Endothelial cell of umbilical vein (primary cell): ENCODE data around the gene PLEKHJ1.

Experiments
- JUN ChIP-seq: IDR thresholded peaks from 2 replicates; pipeline ENCODE4 v1.6.1; 2011; ENCODE audit warnings: borderline replicate concordance, low read depth; ENCODE audit not compliant: insufficient read length, insufficient read depth
- POLR2A ChIP-seq: IDR thresholded peaks from 2 replicates; pipeline ENCODE4 v1.6.1; 2012; ENCODE audit warnings: low read depth, mild to moderate bottlenecking, control low read depth, low read length
- TF ChIP-seq, protein P1 (sequence below), 2 donors: IDR thresholded peaks; 1 replicate in 1 of 2; 2 replicates in 1 of 2; pipeline ENCODE4 v1.5.1; 2011; ENCODE audit warnings: low read length in 2 of 2, mild to moderate bottlenecking in 2 of 2, moderate library complexity in 2 of 2, control low read depth in 1 of 2, inconsistent platforms in 1 of 2, low read depth in 1 of 2; ENCODE audit not compliant: insufficient read depth in 1 of 2; ENCODE audit errors: extremely low read depth in 1 of 2
- TF ChIP-seq, protein P2 (sequence below): IDR thresholded peaks from 2 replicates; pipeline ENCODE4 v1.6.1; 2011; ENCODE audit not compliant: insufficient read depth, insufficient read length

DNA sequence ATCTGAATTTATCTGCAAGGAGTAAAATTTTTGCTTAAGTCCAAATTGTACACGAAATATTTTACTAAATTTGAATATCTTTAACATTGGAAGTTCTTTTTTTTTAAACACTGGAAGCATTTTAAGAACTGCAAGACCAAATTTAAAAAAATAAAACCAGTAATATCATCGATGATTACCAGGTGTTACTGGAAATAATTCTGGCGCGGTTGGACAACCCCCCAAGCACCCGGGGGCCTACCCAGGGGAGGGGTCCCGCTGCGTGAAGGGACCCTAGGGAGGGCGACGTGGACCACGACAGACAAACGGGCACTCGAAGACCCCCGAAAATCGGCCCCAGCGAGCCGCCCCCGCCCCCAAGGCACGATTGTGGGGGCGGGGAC is 32.7 kb upstream of the PLEKHJ1 start:
- TF ChIP-seq, protein P1, sequence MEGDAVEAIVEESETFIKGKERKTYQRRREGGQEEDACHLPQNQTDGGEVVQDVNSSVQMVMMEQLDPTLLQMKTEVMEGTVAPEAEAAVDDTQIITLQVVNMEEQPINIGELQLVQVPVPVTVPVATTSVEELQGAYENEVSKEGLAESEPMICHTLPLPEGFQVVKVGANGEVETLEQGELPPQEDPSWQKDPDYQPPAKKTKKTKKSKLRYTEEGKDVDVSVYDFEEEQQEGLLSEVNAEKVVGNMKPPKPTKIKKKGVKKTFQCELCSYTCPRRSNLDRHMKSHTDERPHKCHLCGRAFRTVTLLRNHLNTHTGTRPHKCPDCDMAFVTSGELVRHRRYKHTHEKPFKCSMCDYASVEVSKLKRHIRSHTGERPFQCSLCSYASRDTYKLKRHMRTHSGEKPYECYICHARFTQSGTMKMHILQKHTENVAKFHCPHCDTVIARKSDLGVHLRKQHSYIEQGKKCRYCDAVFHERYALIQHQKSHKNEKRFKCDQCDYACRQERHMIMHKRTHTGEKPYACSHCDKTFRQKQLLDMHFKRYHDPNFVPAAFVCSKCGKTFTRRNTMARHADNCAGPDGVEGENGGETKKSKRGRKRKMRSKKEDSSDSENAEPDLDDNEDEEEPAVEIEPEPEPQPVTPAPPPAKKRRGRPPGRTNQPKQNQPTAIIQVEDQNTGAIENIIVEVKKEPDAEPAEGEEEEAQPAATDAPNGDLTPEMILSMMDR (IDR thresholded peaks at IDR 0.05; ENCODE audit: extremely low read depth in 1 of 2, insufficient read depth in 1 of 2, low read depth in 1 of 2, low read length in 2 of 2) = no peak
- TF ChIP-seq JUN (no peak), POLR2A (no peak)
- TF ChIP-seq, protein P2, sequence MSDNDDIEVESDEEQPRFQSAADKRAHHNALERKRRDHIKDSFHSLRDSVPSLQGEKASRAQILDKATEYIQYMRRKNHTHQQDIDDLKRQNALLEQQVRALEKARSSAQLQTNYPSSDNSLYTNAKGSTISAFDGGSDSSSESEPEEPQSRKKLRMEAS = no peak
